Fibroblast of lung (primary cell): Measurements from ENCODE around the gene CLCNKA. TPM values are rescaled to one million over a fixed set of nuclear protein-coding genes. Genes with fewer than 3 reads are reported as not detected.
"Not testable (repeated sequence)": the region's sequence is repeated elsewhere in the genome, so short reads cannot be mapped to it uniquely, and the experiment has no call there.

ENCODE experiments used
- DNase-seq, 2 donors: peaks; one replicate each; pipeline versions ENCODE4 v3.0.0 to v3.0.0-alpha.2; 2010; ENCODE audit warnings: low read depth in 2 of 2
- H2AFZ ChIP-seq: 2 replicates; pipeline ENCODE4 v1.5.1; 2012; ENCODE audit warnings: low read length, control low read depth, inconsistent platforms
- H3K27ac ChIP-seq: 2 replicates; pipeline ENCODE4 v1.5.1; 2011; ENCODE audit warnings: low read length, control low read depth; ENCODE audit not compliant: insufficient read depth
- H3K27me3 ChIP-seq: 2 replicates; pipeline ENCODE4 v1.5.1; 2011; ENCODE audit warnings: mild to moderate bottlenecking, low read length; ENCODE audit not compliant: control insufficient read depth, insufficient read depth
- H3K36me3 ChIP-seq: 2 replicates; pipeline ENCODE4 v1.5.1; 2011; ENCODE audit warnings: low read length; ENCODE audit not compliant: control insufficient read depth, insufficient read depth
- H3K4me1 ChIP-seq: 2 replicates; pipeline ENCODE4 v1.5.1; 2011; ENCODE audit warnings: low read length; ENCODE audit not compliant: control insufficient read depth, insufficient read depth; ENCODE audit errors: extremely low read depth
- H3K4me2 ChIP-seq: 2 replicates; pipeline ENCODE4 v1.5.1; 2011; ENCODE audit warnings: low read length, control low read depth; ENCODE audit not compliant: insufficient read depth; ENCODE audit errors: extremely low read depth
- H3K4me3 ChIP-seq, 4 experiments: fragments of 200-600 bp in 1 of 4; sonication (generic) in 1 of 4; replicated peaks in 1 of 4; 2 replicates each; pipeline ENCODE4 v1.5.1; 2011 to 2016; ENCODE audit warnings: low read length in 4 of 4, low read depth in 3 of 4, mild to moderate bottlenecking in 3 of 4, control low read depth in 2 of 4, inconsistent platforms in 1 of 4, mixed read lengths in 1 of 4; ENCODE audit not compliant: insufficient read depth in 1 of 4; ENCODE audit errors: control extremely low read depth in 1 of 4
- H3K79me2 ChIP-seq: 2 replicates; pipeline ENCODE4 v1.5.1; 2012; ENCODE audit warnings: mild to moderate bottlenecking, low read length, inconsistent platforms; ENCODE audit not compliant: control insufficient read depth, insufficient read depth
- H3K9ac ChIP-seq: 2 replicates; pipeline ENCODE4 v1.5.1; 2011; ENCODE audit warnings: mild to moderate bottlenecking, low read length, control low read depth; ENCODE audit not compliant: insufficient read depth
- H3K9me3 ChIP-seq: 2 replicates; pipeline ENCODE4 v1.5.1; 2012; ENCODE audit warnings: low read depth, low read length; ENCODE audit not compliant: control insufficient read depth, insufficient read depth
- H4K20me1 ChIP-seq: 2 replicates; pipeline ENCODE4 v1.5.1; 2011; ENCODE audit warnings: low read length; ENCODE audit not compliant: control insufficient read depth, insufficient read depth; ENCODE audit errors: extremely low read depth
- CTCF ChIP-seq, 2 donors: IDR thresholded peaks in 1 of 2; conservative IDR thresholded peaks in 1 of 2; 1 replicate in 1 of 2; 2 replicates in 1 of 2; pipeline ENCODE4 v1.5.1; 2011 to 2012; ENCODE audit warnings: low read length in 2 of 2, control low read depth in 1 of 2, inconsistent platforms in 1 of 2, low read depth in 1 of 2, mild to moderate bottlenecking in 1 of 2
- EZH2 ChIP-seq: IDR thresholded peaks from 2 replicates; pipeline ENCODE4 v1.5.1; 2012; ENCODE audit warnings: low read length, control low read depth, mild to moderate bottlenecking; ENCODE audit errors: missing control alignments
- polyA plus RNA-seq, 2 donors: library from polyadenylated mRNA; depleted of rRNA in 1 of 2; stranded (reverse) in 1 of 2; unstranded in 1 of 2; fragments of >200 nt; gene quantifications; 2 replicates each; pipeline ENCODE4 v1.2.1, GENCODE V29; 2011 to 2012; ENCODE audit warnings: missing spikeins in 1 of 2
- total RNA-seq: library from RNA; depleted of rRNA; stranded (reverse); fragments of >200 nt; gene quantifications from 2 replicates; pipeline ENCODE4 v1.2.1, GENCODE V29; 2014

Gene CLCNKA
- total and polyA plus RNA-seq, 2 donors (not counting 1 experiment from before 2014, with no cell fraction given) = under 0.01 TPM; not detected in 1

DNA sequence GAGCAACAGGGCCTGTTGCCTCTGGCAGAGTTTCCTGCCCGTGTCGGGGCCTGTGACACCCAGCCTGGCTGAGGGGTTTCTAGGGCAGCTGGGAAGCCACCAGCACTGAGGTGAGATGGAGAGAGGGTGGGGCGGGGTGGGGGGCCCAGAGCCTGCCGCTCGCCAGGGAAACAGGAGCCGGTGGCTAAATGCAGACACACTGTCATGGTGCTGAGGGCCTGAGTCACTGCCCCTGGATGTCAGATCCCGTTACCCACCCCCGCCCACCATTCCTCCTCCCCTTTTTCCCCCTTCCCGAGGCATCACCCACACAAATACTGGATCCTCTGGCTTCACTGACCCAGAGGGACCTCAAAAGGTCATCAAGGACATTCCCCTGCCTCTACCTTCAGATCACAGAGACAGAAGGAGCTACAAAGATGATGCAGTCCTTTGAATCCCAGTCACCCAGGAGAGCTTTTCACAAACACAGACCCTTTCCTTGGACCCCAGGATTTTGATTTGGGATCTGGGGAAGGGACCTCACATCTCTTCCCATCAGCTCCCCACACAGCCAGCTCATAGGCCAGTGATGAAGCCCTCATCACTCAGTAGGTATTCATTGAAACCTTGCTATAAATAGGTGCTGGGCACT is 2.1 kb upstream of the CLCNKA start:
- H3K27me3 ChIP-seq = no peaks in the 10 kb centered on the region
- peaks cover 28% of the 10 kb centered on the region for H3K4me1 ChIP-seq
- TF ChIP-seq EZH2 = no peak
- TF ChIP-seq CTCF (conservative IDR thresholded peaks at IDR 0.05 in 1 of 2, IDR thresholded peaks at IDR 0.05 in 1 of 2; ENCODE audit: low read depth in 1 of 2, low read length in 2 of 2) = no peak
- H2AFZ ChIP-seq = no peak overlapping the region
- no peaks in the 10 kb centered on the region for H3K9me3 ChIP-seq
- no peak overlapping the region for H3K4me3 ChIP-seq
- no peak overlapping the region for H3K9ac ChIP-seq
- no peaks in the 10 kb centered on the region for H4K20me1 ChIP-seq
- no peaks in the 10 kb centered on the region for H3K79me2 ChIP-seq
- peak overlapping the region; percentile 81 for H3K27ac ChIP-seq
- H3K4me2 ChIP-seq = no peak overlapping the region
- peak in 1 of 2 donors; percentile 59 for DNase-seq
- H3K36me3 ChIP-seq = no peaks in the 10 kb centered on the region

DNA sequence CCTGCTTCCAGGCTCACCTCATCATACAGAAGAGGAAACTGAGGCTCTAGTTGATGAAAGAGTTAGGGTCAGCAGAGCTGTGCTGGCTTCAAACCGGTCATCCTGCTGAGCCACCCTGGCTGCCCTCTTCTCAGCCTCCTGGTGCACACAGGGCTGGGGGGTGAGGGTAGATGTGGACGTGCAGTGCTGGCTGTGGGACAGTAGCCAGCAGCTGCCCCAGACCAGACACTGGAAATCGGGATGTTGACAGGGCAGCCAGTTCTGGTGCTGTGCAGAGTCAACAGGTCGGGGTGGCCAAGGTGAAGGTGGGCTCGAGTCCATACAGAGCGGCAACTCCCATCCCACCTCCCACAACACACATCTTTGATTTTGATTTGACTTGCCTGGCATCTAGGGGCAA is 1.5 kb upstream of the CLCNKA start:
- no peak overlapping the region for H2AFZ ChIP-seq
- no peak overlapping the region for H3K9ac ChIP-seq
- H3K9me3 ChIP-seq = no peaks in the 10 kb centered on the region
- no peak overlapping the region for H3K27ac ChIP-seq
- H3K79me2 ChIP-seq = no peaks in the 10 kb centered on the region
- H3K4me1 ChIP-seq = peaks cover 28% of the 10 kb centered on the region
- no peak for TF ChIP-seq CTCF (conservative IDR thresholded peaks at IDR 0.05 in 1 of 2, IDR thresholded peaks at IDR 0.05 in 1 of 2; ENCODE audit: low read depth in 1 of 2, low read length in 2 of 2)
- H3K36me3 ChIP-seq = no peaks in the 10 kb centered on the region
- DNase-seq = no peak
- no peaks in the 10 kb centered on the region for H3K27me3 ChIP-seq
- H4K20me1 ChIP-seq = no peaks in the 10 kb centered on the region
- no peak overlapping the region for H3K4me3 ChIP-seq
- H3K4me2 ChIP-seq = no peak overlapping the region

DNA sequence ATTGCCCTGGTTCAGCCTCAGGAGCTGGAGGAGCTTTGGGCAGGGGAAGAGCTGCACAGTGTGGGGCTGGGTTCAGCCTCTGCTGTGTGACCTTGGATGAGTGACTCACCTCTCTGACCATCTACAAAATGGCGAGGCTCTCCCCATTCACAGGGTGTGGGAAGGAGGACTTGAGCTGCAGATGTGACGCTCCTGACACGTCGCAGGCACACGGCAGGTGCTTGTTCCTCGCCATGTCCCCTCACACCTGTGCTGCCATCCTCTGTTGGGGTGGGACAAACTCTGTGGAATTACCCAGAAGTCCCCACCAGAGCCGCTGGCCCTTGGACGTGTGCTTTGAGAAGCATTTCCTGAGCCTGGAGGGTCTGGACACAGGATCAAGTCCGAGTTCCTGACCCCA is 958 bp upstream of the CLCNKA start:
- not testable (repeated sequence) for H3K4me2 ChIP-seq, H3K27ac ChIP-seq, H3K4me3 ChIP-seq, H4K20me1 ChIP-seq, H3K9ac ChIP-seq, H2AFZ ChIP-seq, H3K27me3 ChIP-seq, H3K36me3 ChIP-seq, DNase-seq, H3K79me2 ChIP-seq, H3K9me3 ChIP-seq
- H3K4me1 ChIP-seq = peaks cover 28% of the 10 kb centered on the region
